HG03108 (cell line): ENCODE measurements around the gene LGI4.
"Not testable (repeated sequence)": the region's sequence is repeated elsewhere in the genome, so short reads cannot be mapped to it uniquely, and the experiment has no call there.

Source experiments
- ATAC-seq: cut with Tn5 transposase; IDR thresholded peaks from one replicate; pipeline ENCODE4 v1.9.1; 2021; ENCODE audit warnings: moderate library complexity; ENCODE audit not compliant: unreplicated experiment

The LGI4 gene

DNA sequence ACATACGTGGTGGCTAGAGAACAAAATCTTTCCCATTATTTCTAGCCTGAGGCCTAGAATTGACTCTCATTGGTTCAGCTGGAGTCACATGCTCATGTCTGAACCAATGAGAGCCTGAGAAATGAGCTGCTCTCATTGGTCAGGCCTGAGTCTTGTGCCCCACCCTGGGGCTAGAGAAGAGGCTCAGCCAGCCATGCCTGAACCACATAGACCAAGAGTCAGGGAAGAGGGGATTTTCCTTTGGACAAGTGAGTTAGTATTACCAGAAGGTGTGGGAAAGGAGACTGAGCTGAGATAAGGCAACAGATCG lies 26.5 kb upstream of the LGI4 start:
- ATAC-seq = no peak

DNA sequence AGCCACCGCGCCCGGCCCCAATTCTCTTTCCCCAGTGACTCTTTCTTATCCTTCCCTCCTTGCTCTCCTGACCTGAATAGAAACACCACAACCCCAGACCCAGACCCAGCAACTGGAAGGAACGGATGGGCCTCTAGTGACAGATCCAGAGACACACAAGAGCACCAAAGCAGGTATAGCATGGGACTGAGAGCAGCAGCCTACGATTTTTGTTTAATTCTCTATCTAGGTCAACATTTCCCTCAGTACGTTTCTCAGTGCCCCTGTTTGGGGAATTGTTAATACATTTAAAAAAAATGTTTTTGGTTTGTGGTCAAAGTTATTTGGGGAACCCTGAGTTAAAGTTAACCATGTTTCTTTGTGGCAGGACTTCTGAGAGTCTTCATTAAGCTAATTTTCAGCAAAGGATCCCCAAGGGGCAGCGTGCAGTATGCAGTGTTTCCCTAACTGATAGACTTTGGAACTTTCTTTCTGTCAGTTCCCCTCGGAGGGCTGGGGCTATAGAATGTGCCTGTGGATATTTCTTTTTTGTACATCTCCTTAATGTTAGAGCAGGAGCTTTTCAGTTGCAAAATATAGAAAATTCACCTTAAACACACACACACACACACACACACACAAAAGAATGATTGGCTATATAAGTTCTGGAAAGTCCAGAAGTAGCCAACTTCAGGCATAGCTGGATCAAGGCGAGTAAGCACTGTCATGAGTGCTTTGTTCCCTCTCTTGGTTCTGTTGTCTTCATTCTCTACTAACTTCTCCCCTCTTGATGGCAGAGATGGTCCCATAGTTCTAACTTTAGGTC lies 26.0 kb upstream of the LGI4 start:
- ATAC-seq = no peak

DNA sequence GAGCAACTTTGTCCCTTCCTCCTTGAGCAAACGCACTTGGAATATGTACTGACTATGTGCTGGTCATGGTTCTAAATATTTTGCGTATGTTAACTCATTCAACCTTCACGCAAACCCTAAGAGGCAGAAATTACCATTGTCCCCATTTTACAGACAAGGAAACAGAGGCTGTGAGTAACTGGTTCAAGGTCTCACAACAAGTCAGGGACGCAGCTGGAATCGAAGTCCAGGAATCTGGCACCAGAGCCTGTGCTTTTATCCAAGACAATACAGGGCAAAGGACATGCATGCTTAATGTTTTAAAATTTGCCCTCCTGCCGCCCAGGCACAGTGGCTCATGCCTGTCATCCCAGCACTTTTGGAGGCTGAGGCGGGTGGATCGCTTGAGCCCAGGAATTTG lies 24.7 kb upstream of the LGI4 start:
- ATAC-seq = no peak

DNA sequence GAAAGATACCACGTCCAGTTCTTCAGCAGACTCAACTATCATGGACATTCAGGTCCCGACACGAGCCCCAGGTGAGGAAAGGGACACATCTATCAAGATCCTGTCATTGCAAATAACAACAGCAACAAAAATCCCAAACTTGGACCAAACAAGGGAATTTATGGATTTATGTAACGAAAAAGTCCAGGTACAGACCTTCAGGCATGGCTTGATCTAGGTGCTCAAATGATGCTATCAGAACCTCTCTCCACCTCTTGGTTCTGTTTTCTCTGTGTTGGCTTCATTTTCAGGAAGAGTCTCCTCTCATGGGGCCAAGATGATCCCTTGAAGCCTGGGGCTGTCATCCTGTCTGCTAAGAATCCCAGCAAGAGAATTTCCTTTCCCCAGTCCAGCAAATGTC lies 22.6 kb upstream of the LGI4 start:
- ATAC-seq = no peak

DNA sequence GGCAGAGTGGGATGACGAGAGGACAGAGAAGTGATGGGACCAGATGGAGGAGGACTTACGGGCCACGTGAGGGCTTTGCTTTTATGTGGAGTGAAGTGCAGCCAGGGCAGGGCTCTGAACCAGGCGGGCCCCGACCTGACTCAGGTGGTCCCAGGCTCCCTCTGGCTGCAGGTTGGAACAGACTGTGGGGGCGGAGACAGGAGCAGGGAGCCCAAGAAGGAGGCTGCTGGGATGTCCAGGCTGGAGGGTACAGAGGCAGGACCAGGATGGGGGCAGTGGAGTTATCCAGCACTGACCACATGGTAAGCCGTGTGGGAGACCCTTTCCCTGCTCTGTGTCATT lies 21.8 kb upstream of the LGI4 start:
- ATAC-seq = no peak

DNA sequence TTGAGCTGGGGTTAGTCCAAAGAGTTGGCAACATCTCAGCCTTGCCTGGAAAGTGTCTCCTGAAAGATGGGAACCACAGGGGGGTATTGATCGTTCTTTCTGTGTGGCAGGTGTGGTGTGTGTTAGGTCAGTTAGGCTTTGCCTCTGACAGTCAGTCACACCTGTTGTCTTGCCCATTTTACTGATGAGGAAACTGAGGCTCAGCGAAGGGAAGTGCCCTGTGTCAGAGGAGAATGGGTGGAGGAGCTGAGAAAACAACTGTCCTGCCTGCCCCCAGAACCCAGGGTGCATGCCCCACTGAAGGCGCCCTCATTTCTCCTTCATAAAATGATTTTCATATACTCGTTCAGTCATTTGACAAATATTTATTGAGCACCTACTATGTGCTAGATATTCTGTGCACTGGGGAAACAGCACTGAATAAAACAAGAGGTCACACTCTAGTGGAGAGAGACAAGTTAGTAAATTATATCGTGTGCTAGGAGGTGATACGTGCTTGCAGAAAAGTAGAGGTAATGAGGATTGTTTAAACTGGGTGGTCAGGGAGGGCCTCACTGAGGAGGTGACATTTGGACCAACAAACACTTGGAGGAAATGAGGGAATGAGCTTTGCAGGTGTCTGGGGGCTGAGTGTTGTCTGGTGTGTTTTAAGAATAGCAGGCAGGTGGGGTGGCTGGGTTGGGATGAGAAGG lies 21.3 kb upstream of the LGI4 start:
- ATAC-seq = no peak

DNA sequence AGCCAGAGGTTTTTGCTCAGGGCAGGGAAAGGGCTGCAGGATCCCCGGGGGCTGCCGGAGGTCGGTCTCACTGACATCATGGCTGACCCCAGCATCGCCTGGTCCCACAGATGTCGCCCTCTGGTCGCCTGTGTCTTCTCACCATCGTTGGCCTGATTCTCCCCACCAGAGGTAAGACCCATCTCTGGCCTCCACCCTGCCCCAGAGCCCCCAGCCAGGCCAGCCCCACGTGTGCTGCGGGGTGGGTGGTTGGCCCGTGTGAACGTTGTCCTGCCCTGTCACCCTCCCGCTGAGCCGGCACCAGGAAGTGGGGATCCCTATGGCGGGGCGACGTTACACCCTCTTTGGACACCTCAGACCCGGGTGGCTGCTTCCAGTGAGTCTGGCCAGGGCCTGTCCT lies 20.6 kb upstream of the LGI4 start:
- peak; percentile 18 for ATAC-seq

DNA sequence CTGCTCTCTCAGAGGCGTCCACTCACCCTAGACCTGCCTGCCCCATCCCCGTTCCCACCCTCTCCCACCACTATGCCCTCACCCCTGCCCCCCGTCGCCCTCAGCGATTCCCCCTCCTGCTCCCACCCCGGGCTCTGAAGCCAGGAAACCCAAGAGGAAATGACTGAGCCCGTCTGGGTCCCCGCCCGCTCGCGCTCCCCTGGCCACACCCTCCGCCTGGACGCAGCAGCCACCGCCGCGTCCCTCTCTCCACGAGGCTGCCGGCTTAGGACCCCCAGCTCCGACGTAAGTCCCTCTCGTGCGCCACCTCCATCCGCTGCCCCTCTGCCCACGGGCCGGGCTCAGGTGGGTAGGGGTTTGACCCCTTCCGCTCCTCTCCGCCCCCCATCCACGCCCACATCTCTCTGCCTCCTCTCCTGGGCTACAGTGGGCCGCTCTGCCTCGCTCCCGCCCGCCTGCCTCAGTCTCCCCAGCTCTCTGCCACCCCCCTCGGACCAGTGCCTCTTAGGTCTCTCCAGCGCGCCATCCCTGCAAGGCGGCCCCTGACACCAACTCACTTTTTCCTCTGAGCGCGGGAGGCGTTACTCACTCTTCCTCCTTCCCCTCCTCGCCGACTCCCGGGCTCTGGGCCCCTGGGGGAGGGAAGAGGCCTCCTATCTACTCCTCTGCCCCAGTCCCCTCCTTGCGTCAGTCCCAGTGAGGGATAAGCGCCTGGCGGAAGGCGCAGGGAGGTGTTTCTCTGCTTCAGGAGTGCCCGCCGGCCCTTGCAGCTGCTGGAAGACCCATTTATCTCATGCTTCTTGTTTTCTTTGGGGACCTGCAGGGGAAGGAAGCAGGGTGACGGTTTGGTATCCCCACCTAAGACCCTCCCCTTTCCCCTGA lies 19.9 kb upstream of the LGI4 start, which contains the start of gene FXYD5:
Gene FXYD5, plus strand, starts transcription at position 211 of the 882 bp plus-strand sequence. CDS start 816 bp downstream, outside the sequence.
- peak; percentile 41 for ATAC-seq

DNA sequence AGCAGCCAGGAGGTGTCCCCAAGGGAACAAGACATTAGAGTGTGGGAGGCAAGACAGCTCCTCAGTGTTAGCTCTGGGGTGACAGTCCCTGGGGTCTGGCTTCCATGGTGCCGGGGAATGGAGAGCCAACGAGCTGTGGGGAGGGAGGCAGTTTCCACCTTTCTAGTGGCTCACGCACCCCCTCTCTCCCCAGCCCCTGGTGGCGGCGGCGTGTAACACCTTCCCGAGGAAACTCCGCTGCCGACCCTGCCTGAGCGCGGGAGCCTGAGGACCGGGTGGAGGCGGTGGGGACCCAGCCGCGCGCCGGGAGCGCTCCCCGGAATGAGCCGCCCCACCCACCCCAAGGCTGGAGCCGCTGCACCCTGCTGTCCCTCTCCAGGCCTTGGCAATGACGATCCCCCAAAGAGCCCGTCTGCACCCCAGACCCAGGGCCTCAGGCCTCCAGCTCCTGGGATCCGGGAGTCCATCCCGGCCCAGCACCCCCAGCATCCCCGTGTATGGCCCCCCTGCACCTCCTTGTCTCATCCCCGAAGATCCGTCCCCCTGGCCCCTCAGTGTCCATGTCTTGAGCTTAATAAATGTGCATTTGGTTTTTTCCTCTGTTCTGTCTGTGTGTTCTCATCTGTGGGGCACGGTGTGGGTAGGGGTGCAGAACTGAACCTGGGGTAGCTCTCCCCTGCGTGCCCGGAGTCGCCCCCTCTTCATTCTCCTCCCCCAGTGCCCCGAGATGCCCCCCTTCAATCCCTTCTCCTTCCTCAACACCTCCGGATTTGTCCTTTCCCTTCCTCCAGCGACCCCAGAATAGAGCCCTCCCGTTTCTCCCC lies 19.1 kb upstream of the LGI4 start:
- ATAC-seq = no peak

DNA sequence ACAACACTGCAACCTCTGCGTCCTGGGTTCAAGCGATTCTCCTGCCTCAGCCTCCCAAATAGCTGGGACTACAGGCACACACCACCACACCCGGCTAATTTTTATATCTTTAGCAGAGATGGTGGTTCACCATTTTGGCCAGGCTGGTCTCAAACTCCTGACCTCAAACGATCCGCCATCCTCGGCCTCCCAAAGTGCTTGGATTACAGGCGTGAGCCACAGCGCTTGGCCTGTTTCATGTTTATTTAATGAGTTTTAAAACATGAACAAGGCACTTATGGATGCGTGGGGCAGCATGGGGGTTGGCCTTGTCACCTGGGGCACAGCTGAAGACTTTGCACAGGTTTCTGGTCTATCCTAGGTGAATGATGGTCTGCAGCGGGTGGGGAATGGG lies 18.3 kb upstream of the LGI4 start:
- not testable (repeated sequence) for ATAC-seq

DNA sequence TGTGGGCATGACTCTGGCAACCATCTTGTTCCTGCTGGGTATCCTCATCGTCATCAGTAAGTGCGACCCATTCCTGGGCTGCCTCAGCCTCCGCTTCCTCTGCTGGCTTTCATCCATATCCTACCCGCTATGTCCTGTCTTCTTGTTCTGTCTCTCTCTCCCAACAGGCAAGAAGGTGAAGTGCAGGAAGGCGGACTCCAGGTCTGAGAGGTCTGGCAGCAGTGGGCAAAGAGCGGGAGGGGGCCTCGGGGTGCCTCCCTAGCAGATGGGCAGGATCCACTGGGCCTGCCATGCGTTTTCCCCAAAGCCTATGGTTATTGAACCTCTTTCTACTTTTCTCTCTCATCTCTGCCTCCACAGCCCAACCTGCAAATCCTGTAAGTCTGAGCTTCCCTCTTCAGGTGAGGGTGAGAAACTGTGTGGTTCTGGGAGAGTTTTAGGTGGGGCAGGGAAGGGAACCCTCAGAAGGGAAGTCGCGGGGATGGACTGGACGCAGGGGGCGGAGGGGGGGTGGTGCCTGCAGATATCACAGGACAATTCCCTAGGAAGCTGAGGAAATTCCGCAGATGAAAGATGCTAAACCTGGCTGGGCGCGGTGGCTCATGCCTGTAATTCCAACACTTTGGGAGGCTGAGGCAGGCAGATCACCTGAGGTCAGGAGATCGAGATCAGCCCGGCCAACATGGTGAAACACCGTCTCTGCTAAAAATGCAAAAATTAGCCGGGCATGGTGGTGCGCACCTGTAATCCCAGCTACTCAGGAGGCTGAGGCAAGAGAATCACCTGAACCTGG lies 16.6 kb upstream of the LGI4 start:
- no peak for ATAC-seq

DNA sequence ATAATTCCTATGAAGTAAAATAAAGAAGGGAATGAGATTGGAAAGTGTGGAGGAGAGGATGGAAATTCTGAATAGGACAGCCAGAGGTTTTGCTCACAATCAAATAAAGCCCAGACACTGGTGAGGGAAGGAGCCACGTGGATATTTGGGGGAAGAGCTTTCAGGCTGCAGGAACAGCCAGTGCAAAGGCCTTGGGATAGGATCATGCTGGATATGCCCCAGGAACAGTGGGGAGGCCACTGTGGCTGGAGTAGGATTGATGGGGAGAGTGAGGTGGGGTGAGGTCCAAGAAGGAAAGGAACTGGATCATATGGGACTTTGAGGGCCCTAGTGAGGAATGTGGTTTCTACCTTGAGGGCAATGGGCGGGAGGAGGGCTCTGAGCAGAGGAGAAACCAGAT lies 15.6 kb upstream of the LGI4 start:
- ATAC-seq = no peak

DNA sequence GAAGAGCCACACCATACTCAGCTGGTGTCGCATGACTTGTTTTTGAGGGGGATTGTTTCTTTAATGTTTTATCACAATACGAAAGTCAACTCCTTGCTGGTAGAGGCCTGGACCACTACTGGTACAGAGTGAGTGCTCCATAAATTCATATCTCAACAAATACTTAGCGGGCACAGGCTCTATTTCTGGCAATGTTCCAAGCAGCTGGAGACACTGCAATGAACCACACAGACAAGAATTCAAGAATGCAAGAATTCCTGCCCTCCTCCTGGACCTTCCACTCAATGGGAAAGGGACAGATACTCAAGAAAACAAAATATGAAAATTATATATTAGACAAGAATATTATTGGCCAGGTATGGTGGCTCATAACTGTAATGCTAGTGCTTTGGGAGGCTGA lies 14.6 kb upstream of the LGI4 start:
- ATAC-seq = no peak

DNA sequence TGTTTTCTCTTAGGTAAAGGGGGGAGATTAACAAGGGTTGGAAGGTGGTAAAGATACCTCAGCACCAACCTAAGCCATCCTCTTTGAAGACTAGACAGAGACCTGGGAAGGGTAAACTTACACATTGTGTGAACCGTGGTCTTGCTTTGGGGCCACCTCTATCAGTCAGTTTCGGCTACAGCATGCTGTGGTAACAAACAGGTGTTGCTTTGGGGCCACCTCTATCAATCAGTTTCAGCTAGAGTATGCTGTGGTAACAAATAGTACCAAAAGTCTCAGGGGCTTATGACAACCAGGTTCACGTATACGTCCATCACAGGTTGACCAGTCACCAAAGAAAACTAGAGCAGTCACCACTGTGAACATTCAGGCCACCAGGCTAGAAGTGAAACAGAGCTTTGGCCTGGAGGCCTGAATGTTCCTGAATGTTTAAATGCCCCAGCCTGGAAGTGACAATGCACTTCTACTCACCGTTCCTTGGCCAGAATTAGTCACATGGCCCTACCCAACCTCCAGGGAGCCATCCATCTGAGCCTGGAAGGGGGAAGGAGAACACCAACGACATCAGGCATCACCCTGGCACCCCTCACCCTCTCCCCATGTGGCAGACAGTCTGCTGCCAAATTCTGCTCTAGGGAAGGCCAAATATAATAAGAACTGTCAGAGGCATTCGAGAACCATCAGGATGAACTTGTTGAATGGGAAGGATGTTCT lies 12.0 kb upstream of the LGI4 start:
- no peak for ATAC-seq

DNA sequence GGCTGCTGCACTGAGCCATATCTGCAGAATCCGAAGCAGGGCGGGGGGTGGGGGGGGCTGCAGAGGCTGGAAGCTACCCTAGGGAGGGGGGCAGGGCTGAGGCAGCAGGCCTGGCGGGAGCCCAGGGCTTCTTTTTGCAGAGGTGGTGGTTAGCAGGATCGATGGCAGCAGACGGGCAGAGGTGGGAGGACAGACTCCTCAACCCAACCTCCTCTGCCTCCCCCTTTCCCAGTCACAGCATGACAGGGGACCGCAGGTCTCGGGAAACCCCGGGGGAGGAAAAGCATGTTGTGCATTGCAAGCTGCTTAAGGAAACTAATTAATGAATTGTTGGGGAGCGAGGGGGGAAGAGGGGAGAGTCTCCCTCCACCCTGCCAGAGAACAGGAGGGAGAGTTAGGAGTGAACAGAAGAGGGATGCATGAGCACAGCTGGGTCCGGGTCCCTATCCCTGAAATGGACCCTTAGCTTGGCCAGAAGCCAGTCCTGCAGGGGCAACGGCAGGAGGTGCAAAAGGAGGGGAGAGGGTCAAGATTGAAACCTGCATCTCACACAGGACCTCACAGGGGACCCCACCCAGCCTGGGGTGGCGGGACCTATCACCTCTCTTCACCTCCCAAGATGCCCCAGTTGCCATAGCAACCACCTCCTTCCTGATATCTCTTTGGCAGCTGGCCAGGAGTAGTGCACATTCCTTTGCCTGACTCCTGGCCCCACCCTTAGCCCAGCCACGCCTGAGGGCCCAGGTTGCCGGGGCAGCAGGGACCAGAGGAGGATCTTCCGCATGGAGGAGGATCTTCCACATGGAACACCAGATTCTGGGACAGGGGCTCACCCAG lies 10.0 kb upstream of the LGI4 start:
- ATAC-seq = no peak

DNA sequence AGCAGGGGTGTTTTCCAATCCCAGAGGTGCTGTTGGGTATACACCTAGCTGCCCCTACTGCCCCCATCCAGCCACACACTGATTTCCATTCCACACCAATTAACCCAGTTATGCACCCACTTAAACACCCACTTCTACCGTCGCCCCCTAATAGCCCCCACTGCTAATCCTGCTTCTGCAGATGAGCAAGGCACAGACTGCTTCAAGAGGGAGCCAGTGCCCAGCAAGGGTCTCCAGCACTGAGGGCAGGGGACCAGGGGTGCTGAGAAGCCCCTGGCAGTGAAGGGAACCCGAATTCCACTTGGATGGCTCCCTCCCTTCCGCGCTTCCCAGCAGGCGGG lies 9.4 kb upstream of the LGI4 start:
- no peak for ATAC-seq

DNA sequence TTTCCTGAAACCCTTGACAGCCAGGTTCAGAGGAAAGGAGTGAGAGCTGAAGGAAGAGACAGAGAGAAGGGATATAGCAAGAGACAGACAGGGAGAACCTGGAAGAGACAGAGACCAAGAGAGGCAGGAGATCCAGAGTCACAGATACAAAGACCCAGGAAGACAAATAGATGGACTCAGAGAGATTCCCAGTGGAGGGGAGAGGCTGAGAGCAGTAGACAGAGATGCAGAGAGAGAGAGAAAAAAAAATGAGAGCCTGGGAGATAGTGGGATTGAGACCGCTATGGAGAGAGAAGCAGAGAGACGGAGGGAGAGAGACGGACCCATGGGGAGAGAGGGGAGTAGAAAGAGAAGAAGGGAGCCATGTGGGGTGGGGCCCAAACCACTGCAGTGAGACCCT lies 9.0 kb upstream of the LGI4 start:
- no peak for ATAC-seq

DNA sequence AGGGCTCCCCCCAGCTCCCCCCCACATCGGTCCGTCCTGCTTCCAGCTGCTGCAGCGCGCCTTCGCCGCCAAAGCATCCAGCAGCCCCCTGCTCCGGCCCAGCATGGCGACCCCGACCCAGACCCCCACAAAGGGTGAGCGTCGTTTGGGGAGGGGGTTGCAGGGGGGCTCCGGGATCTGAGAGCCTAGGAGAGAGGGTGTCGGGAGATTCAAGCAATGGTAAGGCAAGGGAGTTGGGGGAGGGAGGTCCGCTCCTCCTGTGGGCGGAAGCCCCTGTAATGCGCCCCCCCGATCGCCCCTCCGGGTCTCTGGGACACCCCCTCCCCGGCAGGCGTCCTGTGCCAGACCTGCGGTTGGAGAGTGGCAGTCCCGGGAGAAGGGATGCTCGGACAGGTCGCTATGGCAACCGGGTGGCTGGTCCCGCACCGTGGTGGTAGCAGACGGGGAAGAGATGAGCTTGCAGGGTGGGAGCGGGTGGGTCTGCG lies 8.4 kb upstream of the LGI4 start, which contains the start of gene FXYD7:
Gene FXYD7, plus strand, starts transcription at position 25 of the 485 bp plus-strand sequence. Its CDS starts 79 bp downstream, at position 104.
- ATAC-seq = no peak
